ENCODE measurements around the gene ZBTB38. TPM values are rescaled to one million over a fixed set of nuclear protein-coding genes. Genes with fewer than 3 reads are reported as not detected.

The ZBTB38 gene
- polyA plus RNA-seq, 4 donors = 48.4 to 62.0 (median 52.7) TPM

GRCh38 chr3:141336672-141337522, 31.4 kb upstream of the ZBTB38 start:
- no peak for DNase-seq (ENCODE audit: low read depth in 4 of 4, low spot score in 2 of 4)

GRCh38 chr3:141337523-141337854, 30.8 kb upstream of the ZBTB38 start:
- DNase-seq (ENCODE audit: low read depth in 4 of 4, low spot score in 2 of 4) = no peak

- no peak for DNase-seq (ENCODE audit: low read depth in 4 of 4, low spot score in 2 of 4)
Observed at GRCh38 chr3:141337991-141338390, 30.3 kb upstream of the ZBTB38 start.

GRCh38 chr3:141338881-141339280, 29.4 kb upstream of the ZBTB38 start:
- DNase-seq (ENCODE audit: low read depth in 4 of 4, low spot score in 2 of 4) = no peak

- no peak for DNase-seq (ENCODE audit: low read depth in 4 of 4, low spot score in 2 of 4)
Observed at GRCh38 chr3:141341536-141341935, 26.8 kb upstream of the ZBTB38 start.

- DNase-seq (ENCODE audit: low read depth in 4 of 4, low spot score in 2 of 4) = no peak
Observed at GRCh38 chr3:141342386-141342785, 25.9 kb upstream of the ZBTB38 start.

GRCh38 chr3:141343077-141343476, 25.2 kb upstream of the ZBTB38 start:
- DNase-seq (ENCODE audit: low read depth in 4 of 4, low spot score in 2 of 4) = no peak

- no peak for DNase-seq (ENCODE audit: low read depth in 4 of 4, low spot score in 2 of 4)
Observed at GRCh38 chr3:141343865-141344271, 24.4 kb upstream of the ZBTB38 start.

- no peak for DNase-seq (ENCODE audit: low read depth in 4 of 4, low spot score in 2 of 4)
Observed at GRCh38 chr3:141345528-141345927, 22.8 kb upstream of the ZBTB38 start.

GRCh38 chr3:141346007-141346406, 22.3 kb upstream of the ZBTB38 start:
- DNase-seq (ENCODE audit: low read depth in 4 of 4, low spot score in 2 of 4) = no peak

GRCh38 chr3:141346418-141346817, 21.9 kb upstream of the ZBTB38 start:
- DNase-seq (ENCODE audit: low read depth in 4 of 4, low spot score in 2 of 4) = no peak

- no peak for DNase-seq (ENCODE audit: low read depth in 4 of 4, low spot score in 2 of 4)
Observed at GRCh38 chr3:141346839-141347238, 21.5 kb upstream of the ZBTB38 start.

- DNase-seq (ENCODE audit: low read depth in 4 of 4, low spot score in 2 of 4) = no peak
Observed at GRCh38 chr3:141348837-141349236, 19.5 kb upstream of the ZBTB38 start.

- DNase-seq (ENCODE audit: low read depth in 4 of 4, low spot score in 2 of 4) = no peak
Observed at GRCh38 chr3:141349711-141350110, 18.6 kb upstream of the ZBTB38 start.

GRCh38 chr3:141350666-141351065, 17.6 kb upstream of the ZBTB38 start:
- no peak for DNase-seq (ENCODE audit: low read depth in 4 of 4, low spot score in 2 of 4)

GRCh38 chr3:141352262-141352984, 15.9 kb upstream of the ZBTB38 start:
- DNase-seq (ENCODE audit: low read depth in 4 of 4, low spot score in 2 of 4) = no peak

GRCh38 chr3:141353652-141354495, 14.4 kb upstream of the ZBTB38 start:
- no peak for DNase-seq (ENCODE audit: low read depth in 4 of 4, low spot score in 2 of 4)

GRCh38 chr3:141354517-141354916, 13.8 kb upstream of the ZBTB38 start:
- DNase-seq (ENCODE audit: low read depth in 4 of 4, low spot score in 2 of 4) = no peak

GRCh38 chr3:141355242-141355641, 13.1 kb upstream of the ZBTB38 start:
- DNase-seq (ENCODE audit: low read depth in 4 of 4, low spot score in 2 of 4) = no peak

- DNase-seq (ENCODE audit: low read depth in 4 of 4, low spot score in 2 of 4) = no peak
Observed at GRCh38 chr3:141356046-141356445, 12.3 kb upstream of the ZBTB38 start.
